ENCODE data around the gene ZNF830.
A peak's percentile ranks its signal among the peaks of the same experiment; 100 is the strongest.
"Not testable (repeated sequence)": the region's sequence is repeated elsewhere in the genome, so short reads cannot be mapped to it uniquely, and the experiment has no call there.

ZNF830 gene, protein sequence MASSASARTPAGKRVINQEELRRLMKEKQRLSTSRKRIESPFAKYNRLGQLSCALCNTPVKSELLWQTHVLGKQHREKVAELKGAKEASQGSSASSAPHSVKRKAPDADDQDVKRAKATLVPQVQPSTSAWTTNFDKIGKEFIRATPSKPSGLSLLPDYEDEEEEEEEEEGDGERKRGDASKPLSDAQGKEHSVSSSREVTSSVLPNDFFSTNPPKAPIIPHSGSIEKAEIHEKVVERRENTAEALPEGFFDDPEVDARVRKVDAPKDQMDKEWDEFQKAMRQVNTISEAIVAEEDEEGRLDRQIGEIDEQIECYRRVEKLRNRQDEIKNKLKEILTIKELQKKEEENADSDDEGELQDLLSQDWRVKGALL

GRCh38 chr17:34961093-34961911 lies at the start of gene ZNF830, which contains the start of gene CCT6B:
TSS of gene ZNF830 (plus strand) at chr17:34961540. CDS start at chr17:34961567, 27 bp downstream.
TSS of gene CCT6B (minus strand) at chr17:34961460. CDS start at chr17:34961393, 67 bp downstream.
- DNase-seq = peak; percentile 93

GRCh38 chr17:34913001-34913400 lies 48.3 kb upstream of the ZNF830 start:
- DNase-seq = no peak

- DNase-seq = no peak
These were observed 45.2 kb upstream of the ZNF830 start for GRCh38 chr17:34916120-34916519.

DNA sequence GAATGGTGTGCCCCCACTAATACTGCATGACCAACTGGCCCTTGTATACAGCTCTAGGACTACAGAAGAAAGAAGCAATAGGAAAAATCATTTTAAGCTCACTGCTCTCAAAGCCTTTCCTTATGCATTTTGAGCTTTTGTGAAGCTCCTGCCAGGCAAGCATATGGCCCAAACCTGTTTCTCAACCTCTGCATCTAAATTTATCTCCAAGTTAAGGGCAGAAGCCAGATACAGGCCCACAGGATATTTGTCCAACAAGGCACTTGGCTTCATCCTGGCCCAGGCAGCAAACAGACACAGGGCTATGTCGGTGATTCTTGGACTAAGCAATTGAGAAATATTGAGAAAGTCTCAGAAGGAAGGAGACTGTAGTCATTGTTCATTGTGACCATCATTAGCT lies 44.0 kb upstream of the ZNF830 start:
- DNase-seq = no peak

GRCh38 chr17:34920676-34921075 lies 40.7 kb upstream of the ZNF830 start:
- DNase-seq = no peak

- no peak for DNase-seq
These were observed 34.7 kb upstream of the ZNF830 start for GRCh38 chr17:34926661-34927060.

DNA sequence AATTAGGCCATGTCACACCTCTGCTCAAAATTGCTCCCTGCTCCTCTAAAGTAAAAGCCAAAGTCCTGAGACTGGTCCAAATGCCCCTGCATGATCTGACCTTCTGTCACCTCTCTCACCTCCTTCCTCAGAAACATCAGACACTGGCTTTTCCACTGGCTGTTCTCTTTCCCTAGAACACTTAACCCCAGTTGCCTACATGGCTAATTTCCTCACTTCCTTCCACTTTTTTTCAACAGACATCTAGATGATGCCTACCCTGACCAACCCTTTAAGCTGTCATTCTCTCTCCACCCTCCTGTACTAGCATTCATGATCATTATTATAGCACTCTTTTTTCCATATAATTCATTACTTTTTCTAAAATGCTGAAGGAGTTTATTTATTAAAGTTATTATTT lies 31.1 kb upstream of the ZNF830 start:
- peak; percentile 34 to 54 for DNase-seq

- not testable (repeated sequence) for DNase-seq
These were observed 10.6 kb upstream of the ZNF830 start for GRCh38 chr17:34950780-34951179.

DNA sequence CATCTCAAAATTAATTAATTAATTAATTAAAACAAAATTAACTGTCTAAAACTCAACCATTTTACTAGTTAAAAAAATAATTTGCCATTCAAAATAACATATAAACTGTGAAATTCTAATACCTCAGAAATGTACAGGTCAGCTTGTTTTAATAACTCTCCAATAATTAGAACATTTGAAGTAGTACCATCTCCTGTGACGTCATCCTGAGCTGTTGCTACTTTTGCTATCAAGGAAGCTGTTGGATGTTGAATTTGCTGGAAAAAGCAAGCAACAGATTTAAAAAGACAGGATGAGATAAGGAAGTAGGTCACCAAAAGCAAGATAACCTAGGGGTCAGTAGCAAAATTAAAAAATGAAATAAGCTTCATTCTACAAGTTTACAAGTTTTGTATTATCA lies 2.9 kb upstream of the ZNF830 start:
- DNase-seq = no peak

DNA sequence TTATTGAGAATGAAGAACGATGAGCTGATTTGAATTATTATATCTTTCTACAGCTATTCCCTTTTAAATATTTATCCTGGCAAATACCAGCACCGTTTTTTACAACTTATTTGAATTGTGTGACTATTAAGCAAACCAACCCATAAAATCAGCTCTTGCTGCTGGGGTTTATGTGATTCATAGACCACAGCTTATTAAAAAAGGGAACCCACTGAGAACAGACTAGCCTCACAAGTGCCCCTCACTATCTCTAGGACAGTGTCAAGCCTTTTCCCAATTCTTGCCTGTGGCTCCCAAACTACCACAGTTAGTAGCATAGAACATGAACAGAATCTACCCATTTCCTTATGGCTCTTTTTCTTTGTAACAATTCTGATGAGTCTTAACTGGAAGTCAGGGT lies 12.8 kb downstream of the ZNF830 start:
- peak; percentile 21 to 26 for DNase-seq

GRCh38 chr17:34974794-34975785 lies 13.8 kb downstream of the ZNF830 start:
- no peak for DNase-seq

GRCh38 chr17:34979153-34979552 lies 17.8 kb downstream of the ZNF830 start:
- DNase-seq = no peak

GRCh38 chr17:34979650-34980352 lies 18.5 kb downstream of the ZNF830 start:
- no peak for DNase-seq

DNA sequence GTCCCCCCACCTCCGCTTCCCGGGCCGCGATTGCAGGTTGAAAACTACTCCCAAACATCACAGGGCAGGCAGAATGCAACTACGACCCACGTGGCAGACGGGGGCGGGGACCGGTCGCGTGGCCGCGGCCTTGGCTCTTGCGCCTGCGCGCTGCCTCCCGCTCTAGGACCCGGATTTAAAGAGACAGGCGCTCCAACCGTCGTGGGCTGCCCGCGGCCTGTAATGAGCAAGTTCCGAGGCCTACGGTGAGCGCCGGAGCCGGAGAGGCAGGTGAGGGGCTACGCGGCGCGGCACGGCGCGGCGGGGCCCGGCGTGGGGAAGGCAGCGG lies 19.0 kb downstream of the ZNF830 start, which contains the start of gene LIG3:
Gene LIG3 (plus strand): TSS at position 160 of the 328 bp plus-strand sequence. CDS start 2,494 bp downstream, outside the sequence.
- peak; percentile 84 to 91 for DNase-seq

GRCh38 chr17:34980681-34981537 lies 19.6 kb downstream of the ZNF830 start:
- peak; percentile 90 to 93 for DNase-seq

GRCh38 chr17:34981538-34982241 lies 20.4 kb downstream of the ZNF830 start:
- DNase-seq = peak; percentile 13 to 28

DNA sequence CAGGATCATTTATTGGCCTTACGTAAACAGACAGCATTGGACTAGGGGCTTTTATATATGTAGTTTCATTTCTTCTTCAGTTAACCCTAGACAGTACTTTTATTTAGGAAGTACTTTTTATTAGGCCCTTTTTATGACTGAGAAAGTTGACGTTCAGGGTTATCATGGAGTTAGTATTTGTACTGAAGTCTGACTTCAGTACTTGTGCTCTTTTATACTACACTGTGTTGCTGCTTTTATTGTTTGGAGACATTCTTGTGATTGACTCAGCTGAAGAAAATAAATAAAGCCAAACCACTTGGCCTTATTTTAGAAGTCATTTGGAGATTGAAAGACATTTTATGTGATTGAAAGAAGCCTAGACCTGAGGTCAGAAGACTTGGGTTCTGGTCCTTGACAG lies 25.9 kb downstream of the ZNF830 start:
- no peak for DNase-seq

DNA sequence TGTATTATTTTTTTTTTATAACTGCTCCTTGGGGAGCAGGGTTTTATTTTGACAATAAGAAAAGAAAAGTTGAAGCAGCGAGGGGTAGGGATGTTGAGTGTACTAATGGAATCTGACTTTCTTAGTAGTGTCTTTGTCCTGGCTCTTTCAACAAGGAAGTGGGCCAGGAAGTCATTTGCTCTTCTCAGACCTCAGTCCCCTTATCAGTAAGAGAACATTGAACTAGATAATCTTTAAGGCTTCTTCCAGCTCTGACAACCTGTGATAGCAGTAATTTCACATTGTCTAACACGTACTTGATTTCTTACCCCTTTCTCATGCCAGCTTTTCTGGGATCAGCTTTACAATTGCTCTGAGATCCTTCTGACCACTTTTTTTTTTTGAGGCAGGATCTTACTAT lies 27.3 kb downstream of the ZNF830 start:
- DNase-seq = no peak

DNA sequence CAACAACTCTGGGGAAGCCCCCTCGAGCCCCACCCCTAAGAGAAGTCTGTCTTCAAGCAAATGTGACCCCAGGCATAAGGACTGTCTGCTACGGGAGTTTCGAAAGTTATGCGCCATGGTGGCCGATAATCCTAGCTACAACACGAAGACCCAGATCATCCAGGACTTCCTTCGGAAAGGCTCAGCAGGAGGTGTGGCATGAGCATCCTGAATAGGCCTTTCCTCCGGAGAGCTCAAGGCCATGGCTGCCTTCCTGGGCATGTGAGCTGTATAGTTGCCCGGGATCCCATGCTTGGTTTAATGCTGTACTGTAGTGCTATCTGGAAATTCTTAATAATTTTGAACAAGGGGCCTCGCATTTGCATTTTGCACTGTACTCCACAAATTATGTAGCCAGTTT lies 28.1 kb downstream of the ZNF830 start:
- DNase-seq = no peak

DNA sequence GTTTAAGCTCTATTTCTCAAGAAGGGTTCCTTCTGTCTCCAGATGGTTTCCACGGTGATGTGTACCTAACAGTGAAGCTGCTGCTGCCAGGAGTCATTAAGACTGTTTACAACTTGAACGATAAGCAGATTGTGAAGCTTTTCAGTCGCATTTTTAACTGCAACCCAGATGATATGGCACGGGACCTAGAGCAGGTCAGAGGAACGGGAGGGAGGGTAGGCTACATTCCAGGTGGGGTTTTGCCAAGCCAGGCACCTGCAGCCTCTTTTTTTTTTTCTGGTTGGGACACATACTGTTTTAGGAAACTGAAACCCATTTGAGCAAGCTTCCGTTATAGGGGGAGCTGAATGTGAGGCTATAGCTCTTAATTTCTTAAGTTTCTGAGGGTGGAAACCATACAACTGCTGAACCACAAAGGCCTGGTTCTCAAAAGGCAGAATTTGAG lies 29.6 kb downstream of the ZNF830 start:
- DNase-seq = peak; percentile 37 to 49
